ENCODE results near the gene SLC38A2. TPM values are rescaled to one million over a fixed set of nuclear protein-coding genes. Genes with fewer than 3 reads are reported as not detected.
A peak's percentile ranks its signal among the peaks of the same experiment; 100 is the strongest.
"Not testable (repeated sequence)": the region's sequence is repeated elsewhere in the genome, so short reads cannot be mapped to it uniquely, and the experiment has no call there.

Gene SLC38A2
- total RNA-seq, 2 donors from 2014 or later, result 334 to 384 TPM

GRCh38 chr12:46342562-46343033 is 30.0 kb downstream of the SLC38A2 start:
- H3K27me3 ChIP-seq (replicated peaks; ENCODE audit: insufficient read depth), result no peaks in the 10 kb centered on the region
- DNase-seq (ENCODE audit: low spot score) (no peak), ATAC-seq (ENCODE audit: insufficient number of reproducible peaks, low FRiP score, low read depth) (no peak)
- peak overlapping the region in 1 of 2 donors; percentile 18 for H3K27ac ChIP-seq
- H3K36me3 ChIP-seq, result no peaks in the 10 kb centered on the region
- no peaks in the 10 kb centered on the region for H3K9me3 ChIP-seq
- no peak overlapping the region for H3K4me3 ChIP-seq
- TF ChIP-seq, protein P1, sequence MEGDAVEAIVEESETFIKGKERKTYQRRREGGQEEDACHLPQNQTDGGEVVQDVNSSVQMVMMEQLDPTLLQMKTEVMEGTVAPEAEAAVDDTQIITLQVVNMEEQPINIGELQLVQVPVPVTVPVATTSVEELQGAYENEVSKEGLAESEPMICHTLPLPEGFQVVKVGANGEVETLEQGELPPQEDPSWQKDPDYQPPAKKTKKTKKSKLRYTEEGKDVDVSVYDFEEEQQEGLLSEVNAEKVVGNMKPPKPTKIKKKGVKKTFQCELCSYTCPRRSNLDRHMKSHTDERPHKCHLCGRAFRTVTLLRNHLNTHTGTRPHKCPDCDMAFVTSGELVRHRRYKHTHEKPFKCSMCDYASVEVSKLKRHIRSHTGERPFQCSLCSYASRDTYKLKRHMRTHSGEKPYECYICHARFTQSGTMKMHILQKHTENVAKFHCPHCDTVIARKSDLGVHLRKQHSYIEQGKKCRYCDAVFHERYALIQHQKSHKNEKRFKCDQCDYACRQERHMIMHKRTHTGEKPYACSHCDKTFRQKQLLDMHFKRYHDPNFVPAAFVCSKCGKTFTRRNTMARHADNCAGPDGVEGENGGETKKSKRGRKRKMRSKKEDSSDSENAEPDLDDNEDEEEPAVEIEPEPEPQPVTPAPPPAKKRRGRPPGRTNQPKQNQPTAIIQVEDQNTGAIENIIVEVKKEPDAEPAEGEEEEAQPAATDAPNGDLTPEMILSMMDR (IDR thresholded peaks at IDR 0.05), result peak; percentile 44
- peaks cover 0 to 12% of the 10 kb centered on the region in 2 donors for H3K4me1 ChIP-seq (ENCODE audit: control insufficient read depth in 1 of 2, low read depth in 2 of 2)

- ATAC-seq (ENCODE audit: insufficient number of reproducible peaks, low FRiP score, low read depth) (no peak), DNase-seq (ENCODE audit: low spot score) (no peak)
- Histone ChIP-seq H3K9me3 (no peaks in the 10 kb centered on the region), H3K4me1 (ENCODE audit: control insufficient read depth in 1 of 2, low read depth in 2 of 2) (peaks cover 0 to 12% of the 10 kb centered on the region in 2 donors), H3K4me3 (no peak overlapping the region), H3K36me3 (no peaks in the 10 kb centered on the region), H3K27me3 (replicated peaks; ENCODE audit: insufficient read depth) (no peaks in the 10 kb centered on the region), H3K27ac (no peak overlapping the region)
- TF ChIP-seq, protein P1 (IDR thresholded peaks at IDR 0.05), result no peak
Measured at GRCh38 chr12:46339051-46339450, 33.5 kb downstream of the SLC38A2 start.

DNA sequence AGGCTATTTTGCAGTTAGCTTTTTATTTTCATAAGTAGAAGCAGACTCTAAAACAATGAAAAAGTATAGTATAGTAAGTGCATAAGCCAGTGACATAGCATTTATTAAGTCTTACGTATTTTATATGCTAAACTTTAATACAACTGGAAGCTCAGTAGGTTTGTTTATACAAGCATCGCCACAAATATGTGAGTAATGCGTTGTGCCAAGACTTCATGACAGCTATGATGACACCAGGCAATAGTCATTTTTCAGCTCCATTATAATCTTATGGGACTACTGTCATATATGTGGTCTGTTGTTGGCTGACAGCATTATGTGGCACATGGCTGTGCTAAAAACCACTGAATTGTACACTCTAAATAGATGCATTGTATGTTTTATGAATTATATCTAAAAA is 40.3 kb downstream of the SLC38A2 start:
- Histone ChIP-seq H3K4me3 (no peak overlapping the region), H3K4me1 (ENCODE audit: control insufficient read depth in 1 of 2, low read depth in 2 of 2) (no peaks in the 10 kb centered on the region), H3K27me3 (replicated peaks; ENCODE audit: insufficient read depth) (no peaks in the 10 kb centered on the region), H3K36me3 (no peaks in the 10 kb centered on the region), H3K9me3 (no peaks in the 10 kb centered on the region), H3K27ac (no peak overlapping the region)
- DNase-seq (ENCODE audit: low spot score) (no peak), ATAC-seq (ENCODE audit: insufficient number of reproducible peaks, low FRiP score, low read depth) (no peak)
- TF ChIP-seq, protein P1 (IDR thresholded peaks at IDR 0.05), result no peak

- not testable (repeated sequence) for H3K4me3 ChIP-seq; DNase-seq (ENCODE audit: low spot score); ATAC-seq (ENCODE audit: insufficient number of reproducible peaks, low FRiP score, low read depth); H3K4me1 ChIP-seq (ENCODE audit: control insufficient read depth in 1 of 2, low read depth in 2 of 2); H3K9me3 ChIP-seq; H3K27ac ChIP-seq; H3K36me3 ChIP-seq; H3K27me3 ChIP-seq (replicated peaks; ENCODE audit: insufficient read depth)
Measured at GRCh38 chr12:46325075-46325474, 47.5 kb downstream of the SLC38A2 start.

- no peaks in the 10 kb centered on the region for H3K36me3 ChIP-seq
- no peaks in the 10 kb centered on the region for H3K4me1 ChIP-seq (ENCODE audit: control insufficient read depth in 1 of 2, low read depth in 2 of 2)
- peaks cover 4% of the 10 kb centered on the region for H3K9me3 ChIP-seq
- DNase-seq (ENCODE audit: low spot score), result no peak
- no peak overlapping the region for H3K27ac ChIP-seq
- H3K4me3 ChIP-seq, result no peak overlapping the region
- no peak for ATAC-seq (ENCODE audit: insufficient number of reproducible peaks, low FRiP score, low read depth)
- TF ChIP-seq, protein P1 (IDR thresholded peaks at IDR 0.05), result no peak
- H3K27me3 ChIP-seq (replicated peaks; ENCODE audit: insufficient read depth), result no peaks in the 10 kb centered on the region
Measured at GRCh38 chr12:46320731-46321130, 51.8 kb downstream of the SLC38A2 start.

GRCh38 chr12:46318037-46318436 is 54.5 kb downstream of the SLC38A2 start:
- H3K27ac ChIP-seq, result no peak overlapping the region
- no peaks in the 10 kb centered on the region for H3K4me1 ChIP-seq (ENCODE audit: control insufficient read depth in 1 of 2, low read depth in 2 of 2)
- H3K27me3 ChIP-seq (replicated peaks; ENCODE audit: insufficient read depth), result no peaks in the 10 kb centered on the region
- DNase-seq (ENCODE audit: low spot score) (no peak), ATAC-seq (ENCODE audit: insufficient number of reproducible peaks, low FRiP score, low read depth) (no peak)
- no peaks in the 10 kb centered on the region for H3K36me3 ChIP-seq
- TF ChIP-seq, protein P1 (IDR thresholded peaks at IDR 0.05), result no peak
- no peak overlapping the region for H3K4me3 ChIP-seq
- H3K9me3 ChIP-seq, result peaks cover 1% of the 10 kb centered on the region

Measured in thoracic aorta (tissue), 2 donors.